Trophoblast cell (in vitro differentiated cells and primary cell): Measurements from ENCODE around the gene NUAK1.

Source experiments
- DNase-seq, 2 donors: peaks; one replicate each; pipeline ENCODE4 v3.0.0-alpha.2; 2016
- H2AFZ ChIP-seq: 2 replicates; pipeline ENCODE4 v1.6.1; 2013; ENCODE audit warnings: low read length, moderate library complexity, mild to moderate bottlenecking; ENCODE audit not compliant: insufficient read depth, poor library complexity
- H2AK5ac ChIP-seq: 2 replicates; pipeline ENCODE4 v1.6.1; 2013; ENCODE audit warnings: mild to moderate bottlenecking, low read length
- H2BK120ac ChIP-seq: 2 replicates; pipeline ENCODE4 v1.6.1; 2013; ENCODE audit warnings: low read length, mild to moderate bottlenecking, moderate library complexity; ENCODE audit not compliant: insufficient read depth, poor library complexity
- H2BK12ac ChIP-seq: 2 replicates; pipeline ENCODE4 v1.6.1; 2013; ENCODE audit warnings: mild to moderate bottlenecking, low read length, moderate library complexity
- H2BK5ac ChIP-seq: 2 replicates; pipeline ENCODE4 v1.6.1; 2013; ENCODE audit warnings: low read length, low read depth, moderate library complexity, mild to moderate bottlenecking; ENCODE audit not compliant: poor library complexity
- H3K14ac ChIP-seq: 2 replicates; pipeline ENCODE4 v1.6.1; 2013; ENCODE audit warnings: mild to moderate bottlenecking, low read length
- H3K18ac ChIP-seq: 2 replicates; pipeline ENCODE4 v1.6.1; 2013; ENCODE audit warnings: mild to moderate bottlenecking, low read length
- H3K23ac ChIP-seq: 2 replicates; pipeline ENCODE4 v1.6.1; 2013; ENCODE audit warnings: low read length
- H3K27ac ChIP-seq: 2 replicates; pipeline ENCODE4 v1.5.1; 2013; ENCODE audit warnings: low read depth, mild to moderate bottlenecking, inconsistent platforms, low read length, moderate library complexity
- H3K27me3 ChIP-seq: 2 replicates; pipeline ENCODE4 v1.6.1; 2013; ENCODE audit warnings: inconsistent platforms, mild to moderate bottlenecking, low read length, moderate library complexity; ENCODE audit not compliant: insufficient read depth
- H3K36me3 ChIP-seq, 2 experiments: 1 replicate in 1 of 2; 2 replicates in 1 of 2; pipeline ENCODE4 v1.6.1; 2013; ENCODE audit warnings: low read length in 2 of 2, mild to moderate bottlenecking in 2 of 2, moderate library complexity in 1 of 2; ENCODE audit not compliant: insufficient read depth in 2 of 2, control insufficient read depth in 1 of 2
- H3K4ac ChIP-seq: 2 replicates; pipeline ENCODE4 v1.6.1; 2013; ENCODE audit warnings: low read depth, mild to moderate bottlenecking, low read length, moderate library complexity
- H3K4me1 ChIP-seq, 2 experiments: 1 replicate in 1 of 2; 2 replicates in 1 of 2; pipeline ENCODE4 v1.6.1; 2013; ENCODE audit warnings: low read length in 2 of 2, mild to moderate bottlenecking in 2 of 2, moderate library complexity in 1 of 2; ENCODE audit not compliant: insufficient read depth in 2 of 2, control insufficient read depth in 1 of 2
- H3K4me2 ChIP-seq: 2 replicates; pipeline ENCODE4 v1.6.1; 2013; ENCODE audit warnings: inconsistent platforms, mild to moderate bottlenecking, low read length, moderate library complexity
- H3K4me3 ChIP-seq: 2 replicates; pipeline ENCODE4 v1.5.1; 2013; ENCODE audit warnings: mild to moderate bottlenecking, low read depth, low read length, inconsistent platforms
- H3K79me1 ChIP-seq: one replicate; pipeline ENCODE4 v1.6.1; 2013; ENCODE audit warnings: low read length
- H3K79me2 ChIP-seq: 2 replicates; pipeline ENCODE4 v1.6.1; 2013; ENCODE audit warnings: low read length, mild to moderate bottlenecking; ENCODE audit not compliant: control insufficient read depth, insufficient read depth, poor library complexity
- H3K9ac ChIP-seq: 2 replicates; pipeline ENCODE4 v1.6.1; 2013; ENCODE audit warnings: mild to moderate bottlenecking, low read length
- H3K9me3 ChIP-seq: 2 replicates; pipeline ENCODE4 v1.6.1; 2013; ENCODE audit warnings: low read depth, mild to moderate bottlenecking, control low read depth, inconsistent platforms, low read length; ENCODE audit not compliant: insufficient read depth
- H4K12ac ChIP-seq: 2 replicates; pipeline ENCODE4 v1.6.1; 2013; ENCODE audit warnings: low read depth, mild to moderate bottlenecking, low read length, moderate library complexity
- H4K8ac ChIP-seq: 2 replicates; pipeline ENCODE4 v1.6.1; 2013; ENCODE audit warnings: low read depth, mild to moderate bottlenecking, low read length, moderate library complexity
- H4K91ac ChIP-seq: one replicate; pipeline ENCODE4 v1.6.1; 2013; ENCODE audit warnings: low read depth, mild to moderate bottlenecking, low read length, moderate library complexity
- WGBS: extraction: QIAGEN DNeasy Blood & Tissue Kit; methylation state at CpG from one replicate; pipeline ENCODE4 v1.1.7; 2013; ENCODE audit warnings: missing lambda C conversion rate; ENCODE audit not compliant: insufficient read length, insufficient coverage; ENCODE audit errors: extremely low coverage; 5-methylcytosine and 5-hydroxymethylcytosine counted together

The NUAK1 gene

DNA sequence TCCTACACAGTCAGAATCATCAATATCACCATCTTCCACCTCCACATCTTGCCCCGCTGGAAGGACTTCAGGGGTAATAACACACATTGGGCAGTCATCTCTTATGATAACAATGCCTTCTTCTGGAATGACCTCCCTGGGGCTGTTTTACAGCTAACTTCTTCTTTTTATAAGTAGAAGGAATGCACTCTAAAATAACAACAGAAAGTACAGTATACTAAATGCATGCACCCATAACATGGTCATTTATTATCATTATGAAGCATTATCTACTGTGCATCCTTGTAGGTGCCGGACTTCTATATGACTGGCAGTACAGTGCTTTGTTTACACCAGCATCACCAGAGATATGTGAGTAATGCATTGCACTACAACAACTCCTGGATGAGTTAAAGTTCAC, 19.0 kb upstream of the NUAK1 start:
- no peaks in the 10 kb centered on the region for H3K36me3 ChIP-seq
- DNase-seq: peak in 1 of 2 donors; percentile 23
- no peak overlapping the region for H3K4me3 ChIP-seq
- no peak overlapping the region for H2BK12ac ChIP-seq
- H3K18ac ChIP-seq: no peak overlapping the region
- H4K8ac ChIP-seq: no peak overlapping the region
- no peaks in the 10 kb centered on the region for H3K79me1 ChIP-seq
- no peak overlapping the region for H3K9ac ChIP-seq
- H3K14ac ChIP-seq: no peak overlapping the region
- no peak overlapping the region for H4K12ac ChIP-seq
- H3K27ac ChIP-seq: no peak overlapping the region
- H3K4me1 ChIP-seq: no peaks in the 10 kb centered on the region
- H3K23ac ChIP-seq: no peak overlapping the region
- H2BK5ac ChIP-seq: no peak overlapping the region
- no peak overlapping the region for H3K4ac ChIP-seq
- no peak overlapping the region for H4K91ac ChIP-seq
- H3K9me3 ChIP-seq: peaks cover 2% of the 10 kb centered on the region
- H3K4me2 ChIP-seq: no peak overlapping the region
- no peak overlapping the region for H2BK120ac ChIP-seq
- no CpG with 5 or more reads among the region's 2 CpGs for WGBS
- H3K79me2 ChIP-seq: no peaks in the 10 kb centered on the region
- no peak overlapping the region for H2AFZ ChIP-seq
- no peaks in the 10 kb centered on the region for H3K27me3 ChIP-seq
- no peak overlapping the region for H2AK5ac ChIP-seq

DNA sequence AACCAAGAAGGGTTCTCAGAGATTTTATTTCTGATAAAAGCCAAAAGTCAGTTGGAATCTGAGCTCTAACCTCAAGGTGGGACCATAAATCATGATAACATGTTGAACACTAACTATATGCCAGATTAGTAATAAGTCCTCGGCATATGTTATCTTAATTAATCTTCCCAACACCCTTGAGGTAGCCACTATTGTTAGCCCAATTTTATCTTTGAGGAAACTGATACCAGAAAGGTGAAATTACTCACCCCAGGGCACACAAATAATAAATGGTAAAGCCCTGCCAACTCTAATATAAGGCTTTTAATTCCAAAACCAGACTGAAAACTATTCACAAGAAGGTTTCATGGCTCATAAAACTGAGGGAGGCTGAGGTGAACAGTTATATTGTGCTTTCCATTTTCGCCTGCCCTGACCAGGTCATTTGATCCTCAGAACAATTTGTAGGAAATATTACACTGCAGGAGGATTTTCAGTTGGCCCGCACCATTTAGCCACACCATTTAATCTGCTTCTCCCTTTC, 16.1 kb upstream of the NUAK1 start:
- H3K79me1 ChIP-seq: no peaks in the 10 kb centered on the region
- H2AK5ac ChIP-seq: no peak overlapping the region
- H4K91ac ChIP-seq: no peak overlapping the region
- H3K4ac ChIP-seq: no peak overlapping the region
- no peak overlapping the region for H2AFZ ChIP-seq
- no peak overlapping the region for H4K8ac ChIP-seq
- H3K23ac ChIP-seq: no peak overlapping the region
- no peak overlapping the region for H3K27ac ChIP-seq
- no peak overlapping the region for H2BK12ac ChIP-seq
- no peak overlapping the region for H3K18ac ChIP-seq
- H3K36me3 ChIP-seq: no peaks in the 10 kb centered on the region
- no peak overlapping the region for H2BK5ac ChIP-seq
- no peak overlapping the region for H2BK120ac ChIP-seq
- no CpG with 5 or more reads among the region's 3 CpGs for WGBS
- H3K14ac ChIP-seq: no peak overlapping the region
- no peak overlapping the region for H3K9ac ChIP-seq
- no peaks in the 10 kb centered on the region for H3K79me2 ChIP-seq
- H3K4me2 ChIP-seq: no peak overlapping the region
- DNase-seq: no peak
- H4K12ac ChIP-seq: no peak overlapping the region
- no peaks in the 10 kb centered on the region for H3K27me3 ChIP-seq
- no peak overlapping the region for H3K4me3 ChIP-seq
- H3K9me3 ChIP-seq: no peaks in the 10 kb centered on the region
- no peaks in the 10 kb centered on the region for H3K4me1 ChIP-seq

DNA sequence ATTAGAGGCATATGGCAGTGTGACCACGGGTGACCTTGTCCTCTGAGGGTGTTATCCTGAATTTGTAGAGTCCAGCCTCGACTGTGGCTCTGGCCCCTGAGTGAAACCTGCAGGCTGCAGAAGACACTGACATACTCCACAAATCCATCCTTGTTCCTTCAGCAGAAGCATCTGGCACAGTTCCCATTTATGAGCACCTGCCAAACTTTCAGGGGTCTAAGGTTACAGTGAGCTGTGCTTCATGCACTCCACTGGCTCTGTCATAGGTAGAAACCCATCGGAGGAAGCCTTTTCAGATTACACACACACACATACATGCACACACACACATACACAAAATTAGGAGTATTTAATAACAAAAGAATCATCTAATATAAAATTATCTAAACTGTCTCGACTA, 13.6 kb upstream of the NUAK1 start:
- H3K27me3 ChIP-seq: no peaks in the 10 kb centered on the region
- no peak overlapping the region for H2AFZ ChIP-seq
- no peak overlapping the region for H4K91ac ChIP-seq
- H2BK120ac ChIP-seq: no peak overlapping the region
- no peak overlapping the region for H3K23ac ChIP-seq
- no peak overlapping the region for H3K18ac ChIP-seq
- H2BK5ac ChIP-seq: no peak overlapping the region
- H4K12ac ChIP-seq: no peak overlapping the region
- no peak overlapping the region for H3K4me3 ChIP-seq
- H3K4me1 ChIP-seq: no peaks in the 10 kb centered on the region
- H2AK5ac ChIP-seq: no peak overlapping the region
- H3K79me1 ChIP-seq: peaks cover 2% of the 10 kb centered on the region
- no peak overlapping the region for H3K27ac ChIP-seq
- H3K4me2 ChIP-seq: no peak overlapping the region
- no peaks in the 10 kb centered on the region for H3K36me3 ChIP-seq
- no peak overlapping the region for H2BK12ac ChIP-seq
- no peak overlapping the region for H3K14ac ChIP-seq
- H3K4ac ChIP-seq: no peak overlapping the region
- DNase-seq: no peak
- no peak overlapping the region for H4K8ac ChIP-seq
- H3K9ac ChIP-seq: no peak overlapping the region
- H3K79me2 ChIP-seq: no peaks in the 10 kb centered on the region
- H3K9me3 ChIP-seq: no peaks in the 10 kb centered on the region
- no CpG with 5 or more reads among the region's 4 CpGs for WGBS

DNA sequence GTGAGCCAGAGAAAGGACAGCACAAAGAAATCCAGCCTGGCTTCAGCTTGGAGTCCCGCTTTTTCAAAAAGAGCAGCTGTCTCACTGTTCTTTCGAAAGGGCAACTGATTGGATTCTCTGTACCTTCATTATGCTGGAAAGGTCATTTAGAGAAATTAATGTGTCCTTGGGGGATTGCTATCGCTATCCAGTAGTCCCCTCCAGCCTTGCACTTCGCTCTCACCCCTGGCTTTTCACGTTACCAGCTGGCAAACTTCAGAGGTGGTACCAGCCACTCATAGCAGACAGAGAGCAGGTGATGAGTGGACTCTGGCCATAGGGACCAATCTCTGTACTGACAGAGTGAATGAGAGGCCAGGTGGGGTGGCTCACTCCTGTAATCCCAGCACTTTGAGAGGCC, 11.8 kb upstream of the NUAK1 start:
- H3K27me3 ChIP-seq: no peaks in the 10 kb centered on the region
- H3K9ac ChIP-seq: no peak overlapping the region
- no CpG with 5 or more reads among the region's 5 CpGs for WGBS
- no peak overlapping the region for H4K8ac ChIP-seq
- H2BK120ac ChIP-seq: no peak overlapping the region
- no peak overlapping the region for H4K12ac ChIP-seq
- H3K79me1 ChIP-seq: peaks cover 2% of the 10 kb centered on the region
- no peaks in the 10 kb centered on the region for H3K36me3 ChIP-seq
- H4K91ac ChIP-seq: peak overlapping the region; percentile 5
- H3K14ac ChIP-seq: no peak overlapping the region
- no peaks in the 10 kb centered on the region for H3K79me2 ChIP-seq
- H2AK5ac ChIP-seq: no peak overlapping the region
- H2BK5ac ChIP-seq: no peak overlapping the region
- H3K27ac ChIP-seq: no peak overlapping the region
- no peak overlapping the region for H2BK12ac ChIP-seq
- no peak overlapping the region for H3K18ac ChIP-seq
- no peak overlapping the region for H2AFZ ChIP-seq
- no peak overlapping the region for H3K23ac ChIP-seq
- no peak overlapping the region for H3K4ac ChIP-seq
- no peak for DNase-seq
- no peak overlapping the region for H3K4me2 ChIP-seq
- H3K4me1 ChIP-seq: peaks cover 0 to 3% of the 10 kb centered on the region in 2 experiments
- no peak overlapping the region for H3K4me3 ChIP-seq
- H3K9me3 ChIP-seq: no peaks in the 10 kb centered on the region
